SK-MEL-5 (cell line): Measurements from ENCODE around the gene CES1. TPM values are rescaled to one million over a fixed set of nuclear protein-coding genes. Genes with fewer than 3 reads are reported as not detected.
"Not testable (repeated sequence)": the region's sequence is repeated elsewhere in the genome, so short reads cannot be mapped to it uniquely, and the experiment has no call there.

ENCODE experiments used
- DNase-seq: peaks from one replicate; pipeline ENCODE4 v3.0.0-alpha.2; 2016; ENCODE audit warnings: low read depth, low spot score
- in situ Hi-C: cut with HindIII; loops from 2 replicates; pipeline ENCODE4 v1.10.0; 2016; ENCODE audit warnings: low sequenced_read_pairs, high pct_unique_total_duplicates, low pct_unique_long_range_greater_than_20kb
- total RNA-seq: library from RNA; depleted of rRNA; stranded (reverse); fragments of >200 nt; shearing (Covaris generic); gene quantifications from 2 replicates; pipeline ENCODE4 v1.2.3, GENCODE V29; 2014

Gene CES1
- total RNA-seq, 1 experiment from 2014 or later, result 2.3 TPM

DNA sequence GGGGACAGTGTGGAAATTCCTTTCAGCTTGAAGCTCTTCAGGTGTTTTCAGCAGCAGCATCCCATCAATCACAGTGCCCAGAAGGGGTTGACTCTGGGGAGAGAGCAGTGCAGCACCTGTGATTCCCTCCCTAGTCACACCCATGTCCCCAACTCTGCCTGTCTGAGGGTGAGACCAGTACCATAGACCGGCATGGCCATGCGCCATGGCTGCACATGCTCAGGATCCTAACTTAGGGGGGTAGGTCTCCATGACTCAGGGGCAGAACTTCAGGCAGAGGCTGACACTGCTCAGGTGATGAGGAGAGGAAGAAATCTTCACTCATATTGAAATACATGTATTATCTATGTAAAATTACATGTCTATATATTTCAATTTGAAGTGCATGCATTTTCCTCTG lies 19.9 kb downstream of the CES1 start:
- in situ Hi-C loops, result no loop called here
- DNase-seq, result no peak

GRCh38 chr16:55811811-55812210 lies 21.1 kb downstream of the CES1 start:
- in situ Hi-C loops, result no loop called here
- no peak for DNase-seq

GRCh38 chr16:55810451-55810961 lies 22.4 kb downstream of the CES1 start:
- in situ Hi-C loops, result no loop called here
- no peak for DNase-seq

DNA sequence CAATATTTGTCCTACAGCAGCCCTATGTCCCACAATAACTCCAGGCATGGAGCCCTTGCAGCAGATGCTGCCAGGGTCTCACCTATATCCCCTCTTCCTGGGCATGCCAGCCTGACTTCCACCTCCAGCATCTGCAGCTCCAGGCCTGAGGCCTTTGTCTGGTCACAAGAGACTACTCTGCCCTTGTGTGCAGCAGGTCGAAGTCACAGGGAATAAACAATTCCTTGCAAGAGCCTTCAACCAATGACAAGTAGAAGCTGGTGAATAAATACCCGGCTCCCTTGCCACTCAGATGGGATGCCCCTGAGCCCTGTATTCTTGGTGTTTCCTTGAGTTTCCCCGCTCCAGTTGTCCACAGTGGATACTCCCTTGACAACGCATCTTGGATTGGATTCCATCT lies 23.0 kb downstream of the CES1 start:
- in situ Hi-C loops, result no loop called here
- no peak for DNase-seq

DNA sequence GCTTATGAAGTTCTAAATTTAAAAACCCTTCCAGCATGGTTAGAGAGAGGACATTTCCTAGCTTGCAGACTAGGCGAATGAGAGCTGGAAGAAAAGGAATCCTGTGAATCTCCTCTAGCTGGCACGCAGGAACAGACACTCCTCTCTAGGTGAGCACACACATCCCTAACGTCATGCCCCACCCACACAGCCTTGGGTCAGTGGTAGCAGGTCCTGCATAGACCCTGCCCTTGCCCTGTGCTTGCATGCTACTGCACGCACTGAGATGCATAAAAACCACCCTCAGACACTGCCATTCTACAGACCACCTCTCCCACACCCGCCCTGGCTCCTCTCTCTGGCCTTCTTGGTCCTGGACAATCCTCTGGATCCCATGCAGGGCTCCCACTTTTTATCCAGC lies 23.5 kb downstream of the CES1 start:
- in situ Hi-C loops, result no loop called here

GRCh38 chr16:55808286-55808685 lies 24.6 kb downstream of the CES1 start:
- DNase-seq, in situ Hi-C loops: not testable (repeated sequence)

More for the DNA sequence above, 23.5 kb downstream of the CES1 start:
- DNase-seq, result no peak

DNA sequence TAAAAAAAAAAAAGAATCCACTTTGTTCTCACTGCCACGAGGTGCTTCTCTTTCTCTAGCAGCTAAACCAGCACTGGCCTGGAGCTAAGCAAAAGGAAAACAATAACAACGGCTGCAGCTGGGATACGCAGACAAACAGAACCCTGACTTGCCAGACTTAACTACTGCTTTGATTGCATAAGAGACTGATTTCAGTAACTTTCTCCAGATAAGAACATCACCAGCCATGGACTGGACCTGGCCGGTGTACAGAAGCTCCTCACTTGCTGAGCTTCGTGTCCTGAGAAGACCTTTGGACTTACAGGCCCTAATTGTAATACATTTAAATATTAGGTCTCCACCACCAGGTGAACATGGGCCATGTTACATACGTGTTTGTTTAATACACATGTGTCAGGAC lies 27.8 kb downstream of the CES1 start:
- DNase-seq, in situ Hi-C loops: not testable (repeated sequence)

DNA sequence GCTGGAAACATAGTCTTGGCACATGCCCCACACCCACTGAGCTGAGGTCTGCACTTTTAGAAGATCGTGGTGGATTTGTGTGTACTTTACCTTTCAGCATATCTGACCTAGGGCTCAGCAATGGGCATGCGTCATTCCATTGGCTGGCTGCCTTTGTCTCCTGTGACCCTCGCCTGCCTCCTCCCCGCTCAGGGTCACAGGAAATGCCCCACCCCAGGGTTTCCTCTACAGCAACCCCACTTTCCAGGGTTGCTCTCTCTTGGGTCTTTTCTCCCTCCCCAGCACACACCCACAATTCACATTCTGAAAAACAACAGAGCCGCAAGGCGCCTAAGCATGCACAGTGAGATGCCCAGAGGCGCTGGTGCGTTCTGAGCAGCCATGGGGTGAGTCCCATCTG lies 29.2 kb downstream of the CES1 start:
- DNase-seq, in situ Hi-C loops: not testable (repeated sequence)

DNA sequence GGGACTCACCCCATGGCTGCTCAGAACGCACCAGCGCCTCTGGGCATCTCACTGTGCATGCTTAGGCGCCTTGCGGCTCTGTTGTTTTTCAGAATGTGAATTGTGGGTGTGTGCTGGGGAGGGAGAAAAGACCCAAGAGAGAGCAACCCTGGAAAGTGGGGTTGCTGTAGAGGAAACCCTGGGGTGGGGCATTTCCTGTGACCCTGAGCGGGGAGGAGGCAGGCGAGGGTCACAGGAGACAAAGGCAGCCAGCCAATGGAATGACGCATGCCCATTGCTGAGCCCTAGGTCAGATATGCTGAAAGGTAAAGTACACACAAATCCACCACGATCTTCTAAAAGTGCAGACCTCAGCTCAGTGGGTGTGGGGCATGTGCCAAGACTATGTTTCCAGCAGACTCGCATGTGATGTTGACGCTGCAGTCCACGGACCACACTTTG lies 39.9 kb downstream of the CES1 start:
- in situ Hi-C loops, DNase-seq: not testable (repeated sequence)

GRCh38 chr16:55791512-55791911 lies 41.4 kb downstream of the CES1 start:
- in situ Hi-C loops, result not testable (repeated sequence)

DNA sequence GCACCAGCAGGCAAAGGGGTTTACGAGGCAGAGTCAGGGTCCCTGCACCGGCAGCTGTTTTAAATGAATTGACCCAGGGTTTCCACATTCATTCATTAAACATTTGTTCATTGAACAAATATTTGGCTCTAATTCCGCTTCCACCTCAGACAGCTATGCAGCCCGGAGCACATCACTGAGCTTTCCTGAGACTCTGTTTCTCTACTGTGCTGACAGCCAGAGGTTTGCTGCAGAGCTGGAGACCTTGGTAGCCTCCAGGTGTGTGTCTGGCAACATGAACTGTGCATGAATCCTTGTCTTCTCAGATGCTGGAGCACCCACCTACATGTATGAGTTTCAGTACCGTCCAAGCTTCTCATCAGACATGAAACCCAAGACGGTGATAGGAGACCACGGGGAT lies 42.7 kb downstream of the CES1 start:
- DNase-seq, in situ Hi-C loops: not testable (repeated sequence)

More at GRCh38 chr16:55791512-55791911, 41.4 kb downstream of the CES1 start:
- not testable (repeated sequence) for DNase-seq

GRCh38 chr16:55782793-55783091 lies 50.2 kb downstream of the CES1 start:
- in situ Hi-C loops, DNase-seq: not testable (repeated sequence)

- DNase-seq, in situ Hi-C loops: not testable (repeated sequence)
Observed at GRCh38 chr16:55782091-55782792, 50.7 kb downstream of the CES1 start.

DNA sequence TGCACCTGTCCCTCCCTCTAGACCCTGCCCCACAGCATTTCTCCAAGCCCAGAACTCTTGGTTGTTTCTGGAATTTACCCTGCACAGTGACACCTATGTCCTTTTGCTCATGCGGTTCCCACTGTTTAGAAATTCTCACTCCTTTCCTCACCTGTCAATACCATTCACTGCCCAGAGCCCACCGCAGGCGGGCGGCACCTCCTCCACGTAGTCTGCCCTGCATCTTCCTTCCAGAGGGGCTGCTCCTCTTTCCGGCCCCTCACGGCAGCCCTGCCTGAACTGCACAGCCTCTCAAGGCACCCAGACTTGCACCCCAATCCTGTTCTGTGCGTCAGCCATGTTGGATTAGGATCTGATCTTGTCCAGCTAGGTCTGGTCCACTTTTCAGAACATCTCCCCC lies 51.4 kb downstream of the CES1 start:
- in situ Hi-C loops, result not testable (repeated sequence)

GRCh38 chr16:55780095-55780407 lies 52.8 kb downstream of the CES1 start:
- in situ Hi-C loops, DNase-seq: not testable (repeated sequence)

More for the DNA sequence above, 51.4 kb downstream of the CES1 start:
- DNase-seq, result not testable (repeated sequence)

DNA sequence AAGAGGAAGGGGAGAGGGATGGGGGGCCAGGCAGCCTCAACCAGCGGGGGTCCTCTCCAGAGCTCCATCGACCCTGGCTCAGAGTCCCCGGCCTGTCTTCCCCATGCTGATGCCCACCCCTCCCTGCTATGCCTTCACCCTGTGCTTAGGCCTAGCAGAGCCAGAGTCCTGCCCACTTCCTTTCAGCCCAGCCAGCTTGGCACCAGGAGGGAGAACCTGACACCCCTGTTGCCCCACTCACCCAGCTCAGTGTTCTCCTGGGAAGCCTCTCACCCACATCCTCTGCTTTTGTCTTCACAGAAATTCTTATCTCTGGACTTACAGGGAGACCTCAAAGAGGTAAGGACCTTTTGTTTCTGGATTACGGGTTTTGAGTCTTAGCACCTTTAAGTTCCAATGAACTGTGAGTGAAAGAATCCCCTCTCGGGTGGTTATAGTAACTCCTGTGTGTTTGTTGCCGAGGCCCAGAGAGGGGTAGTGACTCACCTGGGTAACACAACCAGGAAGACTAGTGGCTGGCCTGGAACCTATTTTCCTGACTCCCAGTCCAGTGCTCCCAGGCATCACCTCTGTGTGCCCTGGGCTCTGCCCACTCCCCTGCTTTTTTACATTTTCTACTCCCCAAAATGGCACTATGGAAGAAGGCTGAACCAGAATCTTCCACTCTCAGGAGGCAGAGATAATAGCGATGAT lies 53.3 kb downstream of the CES1 start:
- in situ Hi-C loops, result no loop called here

DNA sequence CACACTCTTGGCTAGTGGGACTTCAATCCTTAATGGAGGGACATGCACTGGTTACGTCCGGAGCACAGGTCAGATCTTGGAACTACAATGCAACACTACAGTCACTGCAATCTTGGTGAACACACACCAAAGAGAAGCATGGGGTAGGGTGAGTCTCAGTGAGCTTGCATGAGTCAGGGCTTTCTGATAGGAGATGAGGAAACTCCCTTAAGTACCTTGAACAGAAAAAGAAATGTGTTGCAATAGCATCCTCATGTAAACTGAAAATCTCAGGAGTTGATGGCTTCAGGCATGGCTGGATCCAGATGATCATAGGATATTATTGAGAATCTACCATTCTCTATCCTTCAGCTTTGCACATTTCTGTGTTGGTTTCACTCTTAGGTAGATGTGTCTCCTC lies 54.1 kb downstream of the CES1 start:
- in situ Hi-C loops, result no loop called here
- no peak for DNase-seq

More for the DNA sequence above, 53.3 kb downstream of the CES1 start:
- DNase-seq, result no peak

DNA sequence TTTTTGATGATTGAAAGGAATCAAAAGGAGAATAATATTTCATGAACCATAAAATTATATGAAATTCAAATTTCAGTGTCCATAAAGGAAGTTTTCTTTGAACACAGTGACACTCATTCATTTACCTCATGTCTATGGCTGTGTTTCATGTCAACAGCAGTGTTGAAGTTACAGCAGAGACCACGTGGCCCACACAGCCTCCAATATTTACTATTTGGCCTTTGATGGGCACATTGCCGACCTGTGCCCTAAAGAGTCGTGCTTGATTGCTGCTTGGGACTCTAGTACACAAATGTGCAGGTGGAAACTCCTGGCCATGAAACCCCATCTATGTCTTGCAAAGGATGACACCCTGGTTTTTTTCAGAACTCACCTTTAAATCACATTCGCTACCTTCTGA lies 57.0 kb downstream of the CES1 start:
- in situ Hi-C loops, result no loop called here
- no peak for DNase-seq
